A204.1 (cell line): ENCODE results near the gene SPATA13.

Experiments used
- FAIRE-seq: peaks from 2 replicates; lab custom pipeline; 2012; peaks lifted over from hg19 to GRCh38; lab: Jason Lieb, UNC

Gene SPATA13

GRCh38 chr13:24141333-24141910 is 19.1 kb upstream of the SPATA13 start:
- FAIRE-seq = no peak

GRCh38 chr13:24142453-24142852 is 18.1 kb upstream of the SPATA13 start:
- FAIRE-seq = no peak

- no peak for FAIRE-seq
Measured at GRCh38 chr13:24142886-24143285, 17.6 kb upstream of the SPATA13 start.

- no peak for FAIRE-seq
Measured at GRCh38 chr13:24145240-24145639, 15.3 kb upstream of the SPATA13 start.

- FAIRE-seq = no peak
Measured at GRCh38 chr13:24145674-24146073, 14.8 kb upstream of the SPATA13 start.

- FAIRE-seq = no peak
Measured at GRCh38 chr13:24146961-24147569, 13.5 kb upstream of the SPATA13 start.

- FAIRE-seq = no peak
Measured at GRCh38 chr13:24147570-24147963, 13.0 kb upstream of the SPATA13 start.

GRCh38 chr13:24148414-24149235 is 11.9 kb upstream of the SPATA13 start:
- peak; percentile 92 for FAIRE-seq

- no peak for FAIRE-seq
Measured at GRCh38 chr13:24149246-24150032, 11.1 kb upstream of the SPATA13 start.

GRCh38 chr13:24150572-24150971 is 9.9 kb upstream of the SPATA13 start:
- FAIRE-seq = no peak

GRCh38 chr13:24151864-24152263 is 8.7 kb upstream of the SPATA13 start:
- FAIRE-seq = no peak

- FAIRE-seq = no peak
Measured at GRCh38 chr13:24152292-24153214, 8.0 kb upstream of the SPATA13 start.

GRCh38 chr13:24153347-24153746 is 7.2 kb upstream of the SPATA13 start:
- no peak for FAIRE-seq

GRCh38 chr13:24153979-24154701 is 6.4 kb upstream of the SPATA13 start:
- FAIRE-seq = no peak

GRCh38 chr13:24159357-24159756 is 1.2 kb upstream of the SPATA13 start:
- no peak for FAIRE-seq

GRCh38 chr13:24161010-24161775 is 673 bp downstream of the SPATA13 start:
- FAIRE-seq = no peak

- FAIRE-seq = no peak
Measured at GRCh38 chr13:24161980-24162525, 1.5 kb downstream of the SPATA13 start.

GRCh38 chr13:24162604-24163003 is 2.1 kb downstream of the SPATA13 start:
- no peak for FAIRE-seq

GRCh38 chr13:24165746-24166145 is 5.2 kb downstream of the SPATA13 start:
- no peak for FAIRE-seq

- no peak for FAIRE-seq
Measured at GRCh38 chr13:24166561-24166960, 6.0 kb downstream of the SPATA13 start.
